IMR-90 (cell line): Measurements from ENCODE around the gene C2orf69. TPM values are rescaled to one million over a fixed set of nuclear protein-coding genes. Genes with fewer than 3 reads are reported as not detected.

Experiments
- ATAC-seq: fragments of 200-7000 bp; cut with Tn5 transposase; 2 replicates; pipeline ENCODE4 v1.9.1; 2020; ENCODE audit warnings: low read depth, mild to moderate bottlenecking, moderate library complexity
- BruUV-seq: library from RNA; stranded (reverse); fragments of 400-500 nt; replicated peaks from 2 replicates; lab custom pipeline; 2021; lab: Mats Ljungman, UMichigan
- CTCF ChIA-PET: fragments of 300-600 bp; formaldehyde crosslinking; extraction: SDS; loops from one replicate; lab custom pipeline; 2021; ENCODE audit warnings: antibody characterized with exemption; lab: Yijun Ruan, JAX
- POLR2A ChIA-PET: fragments of 300-600 bp; sonication (Branson Sonifier 250); formaldehyde crosslinking; loops from one replicate; lab custom pipeline; 2022; ENCODE audit warnings: antibody characterized with exemption; ENCODE audit not compliant: unreplicated experiment; lab: Charles Lee
- DNase-seq: peaks from one replicate; pipeline ENCODE4 v3.0.0; 2013
- H2AFZ ChIP-seq: replicated peaks from 2 replicates; pipeline ENCODE3; 2013; ENCODE audit warnings: low read length, mild to moderate bottlenecking; ENCODE audit not compliant: poor library complexity
- H2AK5ac ChIP-seq: 2 replicates; pipeline ENCODE4 v1.6.1; 2013; ENCODE audit warnings: low read depth, low read length, inconsistent platforms
- H2AK9ac ChIP-seq: replicated peaks from 2 replicates; pipeline ENCODE3; 2013; ENCODE audit warnings: mild to moderate bottlenecking, low read depth, low read length, moderate library complexity; ENCODE audit not compliant: poor library complexity
- H2BK120ac ChIP-seq: 2 replicates; pipeline ENCODE4 v1.6.1; 2013; ENCODE audit warnings: low read depth, low read length, inconsistent platforms
- H2BK15ac ChIP-seq: 3 replicates; pipeline ENCODE4 v1.6.1; 2013; ENCODE audit warnings: low read depth, low read length, inconsistent platforms
- H2BK20ac ChIP-seq: 2 replicates; pipeline ENCODE4 v1.6.1; 2013; ENCODE audit warnings: low read depth, mild to moderate bottlenecking, inconsistent platforms, low read length, moderate library complexity
- H2BK5ac ChIP-seq: 2 replicates; pipeline ENCODE4 v1.6.1; 2013; ENCODE audit warnings: mild to moderate bottlenecking, low read depth, low read length, inconsistent platforms; ENCODE audit not compliant: poor library complexity, severe bottlenecking
- H3K14ac ChIP-seq: replicated peaks from 2 replicates; pipeline ENCODE4 v1.6.1; 2013; ENCODE audit warnings: low read depth, low read length, inconsistent platforms
- H3K18ac ChIP-seq: 2 replicates; pipeline ENCODE4 v1.6.1; 2013; ENCODE audit warnings: low read depth, low read length, control low read depth
- H3K23ac ChIP-seq: 2 replicates; pipeline ENCODE4 v1.6.1; 2013; ENCODE audit warnings: low read depth, low read length, inconsistent platforms
- H3K27ac ChIP-seq: 2 replicates; pipeline ENCODE4 v1.5.1; 2013; ENCODE audit warnings: mild to moderate bottlenecking, control low read depth, low read length; ENCODE audit not compliant: insufficient read depth
- H3K27me3 ChIP-seq: 2 replicates; pipeline ENCODE4 v1.6.1; 2013; ENCODE audit warnings: low read length; ENCODE audit not compliant: control insufficient read depth, insufficient read depth
- H3K36me3 ChIP-seq: 2 replicates; pipeline ENCODE4 v1.6.1; 2013; ENCODE audit warnings: low read length, mixed read lengths; ENCODE audit not compliant: control insufficient read depth, insufficient read depth
- H3K4ac ChIP-seq: 2 replicates; pipeline ENCODE4 v1.6.1; 2013; ENCODE audit warnings: low read depth, low read length, inconsistent platforms
- H3K4me1 ChIP-seq: 2 replicates; pipeline ENCODE4 v1.6.1; 2013; ENCODE audit warnings: low read length, mixed read lengths; ENCODE audit not compliant: control insufficient read depth, insufficient read depth
- H3K4me2 ChIP-seq: 2 replicates; pipeline ENCODE4 v1.6.1; 2013; ENCODE audit warnings: low read depth, mild to moderate bottlenecking, control low read depth, low read length, moderate library complexity
- H3K4me3 ChIP-seq: 2 replicates; pipeline ENCODE4 v1.5.1; 2013; ENCODE audit warnings: low read depth, mild to moderate bottlenecking, control low read depth, low read length, moderate library complexity; ENCODE audit not compliant: insufficient read depth
- H3K56ac ChIP-seq: 2 replicates; pipeline ENCODE4 v1.6.1; 2013; ENCODE audit warnings: low read length, inconsistent platforms; ENCODE audit not compliant: insufficient read depth; ENCODE audit errors: extremely low read depth
- H3K79me1 ChIP-seq, 2 experiments: 2 replicates each; pipeline ENCODE4 v1.6.1; 2013; ENCODE audit warnings: low read length in 2 of 2, inconsistent platforms in 1 of 2, low read depth in 1 of 2
- H3K9ac ChIP-seq: 2 replicates; pipeline ENCODE4 v1.6.1; 2013; ENCODE audit warnings: low read depth, low read length, control low read depth
- H3K9me1 ChIP-seq: 2 replicates; pipeline ENCODE4 v1.6.1; 2013; ENCODE audit warnings: low read length, inconsistent platforms; ENCODE audit not compliant: insufficient read depth
- H3K9me3 ChIP-seq: 2 replicates; pipeline ENCODE4 v1.6.1; 2013; ENCODE audit warnings: low read length; ENCODE audit not compliant: control insufficient read depth, insufficient read depth
- H4K20me1 ChIP-seq: 2 replicates; pipeline ENCODE4 v1.6.1; 2013; ENCODE audit warnings: low read length, inconsistent platforms; ENCODE audit not compliant: insufficient read depth
- H4K5ac ChIP-seq: 2 replicates; pipeline ENCODE4 v1.6.1; 2013; ENCODE audit warnings: mild to moderate bottlenecking, low read depth, low read length, control low read depth
- H4K8ac ChIP-seq, 2 experiments: 2 replicates each; pipeline ENCODE4 v1.6.1; 2013; ENCODE audit warnings: low read depth in 2 of 2, low read length in 2 of 2, control low read depth in 1 of 2, inconsistent platforms in 1 of 2
- H4K91ac ChIP-seq: 2 replicates; pipeline ENCODE4 v1.6.1; 2013; ENCODE audit warnings: low read depth, low read length, inconsistent platforms; ENCODE audit not compliant: insufficient read depth
- BHLHE40 ChIP-seq: fragments of 150-350 bp; IDR thresholded peaks from 2 replicates; pipeline ENCODE4 v1.6.1; 2016; ENCODE audit warnings: mild to moderate bottlenecking, low read depth, low read length
- CEBPB ChIP-seq: IDR thresholded peaks from 2 replicates; pipeline ENCODE4 v1.6.1; 2012; ENCODE audit warnings: low read depth, low read length, improper control_type of control experiment
- CHD1 ChIP-seq: IDR thresholded peaks from 2 replicates; pipeline ENCODE4 v1.6.1; 2012; ENCODE audit warnings: low read depth, low read length, improper control_type of control experiment
- FOS ChIP-seq: fragments of 150-350 bp; IDR thresholded peaks from 2 replicates; pipeline ENCODE4 v1.6.1; 2016; ENCODE audit warnings: low read depth, low read length
- MAFK ChIP-seq: IDR thresholded peaks from 2 replicates; pipeline ENCODE4 v1.6.1; 2012; ENCODE audit warnings: low read depth, low read length, improper control_type of control experiment
- MAZ ChIP-seq: IDR thresholded peaks from 2 replicates; pipeline ENCODE4 v1.6.1; 2012; ENCODE audit warnings: low read depth, mild to moderate bottlenecking, low read length, improper control_type of control experiment, moderate library complexity, borderline replicate concordance
- MXI1 ChIP-seq: IDR thresholded peaks from 2 replicates; pipeline ENCODE4 v1.6.1; 2012; ENCODE audit warnings: low read depth, mild to moderate bottlenecking, low read length, moderate library complexity, borderline replicate concordance
- NFE2L2 ChIP-seq: fragments of 150-350 bp; IDR thresholded peaks from 2 replicates; pipeline ENCODE4 v1.6.1; 2016; ENCODE audit warnings: low read depth, mild to moderate bottlenecking, low read length
- POLR2A ChIP-seq: IDR thresholded peaks from 2 replicates; pipeline ENCODE4 v1.6.1; 2012; ENCODE audit warnings: mild to moderate bottlenecking, low read depth, low read length
- RAD21 ChIP-seq: IDR thresholded peaks from 2 replicates; pipeline ENCODE4 v1.6.1; 2012; ENCODE audit warnings: low read length, improper control_type of control experiment
- RCOR1 ChIP-seq: IDR thresholded peaks from 2 replicates; pipeline ENCODE4 v1.6.1; 2012; ENCODE audit warnings: mild to moderate bottlenecking, low read length, improper control_type of control experiment; ENCODE audit not compliant: insufficient replicate concordance
- RFX5 ChIP-seq: IDR thresholded peaks from 2 replicates; pipeline ENCODE4 v1.8.0; 2012; ENCODE audit warnings: low read depth, mild to moderate bottlenecking, low read length, moderate library complexity
- SMC3 ChIP-seq: fragments of 150-350 bp; IDR thresholded peaks from 2 replicates; pipeline ENCODE4 v1.6.1; 2016; ENCODE audit warnings: low read depth, mild to moderate bottlenecking, antibody characterized with exemption, low read length, moderate library complexity
- WGBS, 2 experiments: methylation state at CpG; one replicate each; pipeline versions ENCODE4 v1.1.5 to v1.1.7; 2013; ENCODE audit warnings: missing lambda C conversion rate in 2 of 2; ENCODE audit not compliant: insufficient read length in 1 of 2; ENCODE audit errors: extremely low coverage in 2 of 2; 5-methylcytosine and 5-hydroxymethylcytosine counted together
- dilution Hi-C: fragments of 300-500 bp; cut with HindIII; formaldehyde crosslinking; loops from one replicate; pipeline ENCODE4 v1.14.3; 2018; ENCODE audit warnings: low sequenced_read_pairs; ENCODE audit not compliant: unreplicated experiment
- in situ Hi-C: fragments of 300-500 bp; cut with MboI; formaldehyde crosslinking; loops from 3 replicates; pipeline ENCODE4 v1.14.3; 2019; ENCODE audit warnings: low sequenced_read_pairs, inconsistent platforms, mixed read lengths
- intact Hi-C: fragments of 100-400 bp; cut with micrococcal nuclease; formaldehyde crosslinking; loops from 2 replicates; pipeline ENCODE4 v1.10.0; 2022
- polyA plus RNA-seq, 3 experiments: library from polyadenylated mRNA; depleted of rRNA; stranded (reverse); fragments of >200 nt; gene quantifications; 2 replicates each; pipeline ENCODE4 v1.2.3, GENCODE V29; 2012; ENCODE audit warnings: low replicate concordance in 1 of 3
- total RNA-seq: library from RNA; depleted of rRNA; stranded (reverse); fragments of >200 nt; gene quantifications from 2 replicates; pipeline ENCODE4 v1.2.3, GENCODE V29; 2012
- TF ChIP-seq, protein P1 (sequence below): fragments of 150-350 bp; IDR thresholded peaks from 2 replicates; pipeline ENCODE4 v1.6.1; 2017; ENCODE audit warnings: mild to moderate bottlenecking, antibody characterized with exemption, low read length, low read depth
- TF ChIP-seq, protein P2 (sequence below): fragments of 150-350 bp; IDR thresholded peaks from 2 replicates; pipeline ENCODE4 v1.6.1; 2016; ENCODE audit warnings: low read depth, mild to moderate bottlenecking, low read length, moderate library complexity, borderline replicate concordance
- TF ChIP-seq, protein P3 (sequence below): conservative IDR thresholded peaks from 2 replicates; pipeline ENCODE4 v1.5.1; 2012; ENCODE audit warnings: mild to moderate bottlenecking, low read depth, low read length, improper control_type of control experiment

Gene C2orf69
- total and polyA plus RNA-seq, 2 of the 4 experiments (the other 2 are of a cell fraction), result 3.1 to 4.7 TPM

DNA sequence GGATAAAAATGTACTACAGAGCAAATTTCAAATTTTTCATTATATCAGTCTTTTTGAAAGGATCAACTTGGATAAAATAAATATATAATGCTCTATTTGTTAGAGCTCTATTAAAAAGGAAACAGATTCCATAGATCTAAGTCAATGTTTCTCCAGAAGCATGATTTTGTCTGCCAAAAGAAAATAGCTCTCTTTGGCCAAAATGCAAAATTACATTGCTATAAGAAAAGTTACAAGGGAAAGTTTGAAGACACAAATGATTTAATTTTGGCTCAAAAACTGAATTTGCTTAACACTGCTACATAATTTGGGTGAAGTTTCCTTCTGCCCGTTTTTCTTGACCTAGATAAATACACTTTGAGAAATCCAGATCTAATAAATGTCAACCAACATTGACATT is 15.7 kb downstream of the C2orf69 start:
- DNase-seq (no peak), ATAC-seq (no peak)
- H3K14ac ChIP-seq, result no peak overlapping the region
- dilution Hi-C loops (no loop called here), in situ Hi-C loops (no loop called here), intact Hi-C loops (no loop called here)
- no peaks in the 10 kb centered on the region for H3K9me3 ChIP-seq
- peaks cover 3% of the 10 kb centered on the region; the same call in 1 of the 2 replicates for H4K20me1 ChIP-seq
- H3K36me3 ChIP-seq, result peaks cover 6% of the 10 kb centered on the region
- no peak overlapping the region for H2AK9ac ChIP-seq
- peaks cover 7 to 32% of the 10 kb centered on the region in 2 experiments; a peak in 3 of 4 replicates for H3K79me1 ChIP-seq
- no peak overlapping the region for H4K91ac ChIP-seq
- H3K9ac ChIP-seq, result no peak overlapping the region
- H2BK5ac ChIP-seq, result no peak overlapping the region
- H2AK5ac ChIP-seq, result no peak overlapping the region
- no peak overlapping the region for H4K8ac ChIP-seq
- no peaks in the 10 kb centered on the region for H3K27me3 ChIP-seq
- no peak overlapping the region for H3K18ac ChIP-seq
- no peak overlapping the region for H4K5ac ChIP-seq
- no peak overlapping the region for H2AFZ ChIP-seq
- H2BK20ac ChIP-seq, result no peak overlapping the region
- H3K4me3 ChIP-seq, result no peak overlapping the region
- no CpG with 5 or more reads among the region's 1 CpG for WGBS, 2 experiments
- ChIA-PET POLR2A (no interaction called here), CTCF (interaction anchor here (0.7 kb wide), 1 partner anchor 40 kb away, joined by 3 read pairs; no protein-coding TSS in a partner anchor)
- H3K4me1 ChIP-seq, result 0 out of 2 replicates have a peak, but pooled peaks cover 4% of the 10 kb centered on the region
- no TSS peak for BruUV-seq
- H3K4ac ChIP-seq, result no peak overlapping the region
- no peak overlapping the region for H3K27ac ChIP-seq
- H2BK15ac ChIP-seq, result no peak overlapping the region
- TF ChIP-seq, protein P1, sequence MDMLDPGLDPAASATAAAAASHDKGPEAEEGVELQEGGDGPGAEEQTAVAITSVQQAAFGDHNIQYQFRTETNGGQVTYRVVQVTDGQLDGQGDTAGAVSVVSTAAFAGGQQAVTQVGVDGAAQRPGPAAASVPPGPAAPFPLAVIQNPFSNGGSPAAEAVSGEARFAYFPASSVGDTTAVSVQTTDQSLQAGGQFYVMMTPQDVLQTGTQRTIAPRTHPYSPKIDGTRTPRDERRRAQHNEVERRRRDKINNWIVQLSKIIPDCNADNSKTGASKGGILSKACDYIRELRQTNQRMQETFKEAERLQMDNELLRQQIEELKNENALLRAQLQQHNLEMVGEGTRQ, result no peak
- TF ChIP-seq CHD1 (no peak), POLR2A (no peak), SMC3 (no peak), FOS (no peak), RFX5 (no peak), NFE2L2 (no peak), RCOR1 (no peak), MXI1 (no peak), CEBPB (no peak), MAFK (no peak), BHLHE40 (no peak), MAZ (no peak), RAD21 (no peak)
- TF ChIP-seq, protein P2, sequence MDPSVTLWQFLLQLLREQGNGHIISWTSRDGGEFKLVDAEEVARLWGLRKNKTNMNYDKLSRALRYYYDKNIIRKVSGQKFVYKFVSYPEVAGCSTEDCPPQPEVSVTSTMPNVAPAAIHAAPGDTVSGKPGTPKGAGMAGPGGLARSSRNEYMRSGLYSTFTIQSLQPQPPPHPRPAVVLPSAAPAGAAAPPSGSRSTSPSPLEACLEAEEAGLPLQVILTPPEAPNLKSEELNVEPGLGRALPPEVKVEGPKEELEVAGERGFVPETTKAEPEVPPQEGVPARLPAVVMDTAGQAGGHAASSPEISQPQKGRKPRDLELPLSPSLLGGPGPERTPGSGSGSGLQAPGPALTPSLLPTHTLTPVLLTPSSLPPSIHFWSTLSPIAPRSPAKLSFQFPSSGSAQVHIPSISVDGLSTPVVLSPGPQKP, result no peak
- TF ChIP-seq, protein P3, sequence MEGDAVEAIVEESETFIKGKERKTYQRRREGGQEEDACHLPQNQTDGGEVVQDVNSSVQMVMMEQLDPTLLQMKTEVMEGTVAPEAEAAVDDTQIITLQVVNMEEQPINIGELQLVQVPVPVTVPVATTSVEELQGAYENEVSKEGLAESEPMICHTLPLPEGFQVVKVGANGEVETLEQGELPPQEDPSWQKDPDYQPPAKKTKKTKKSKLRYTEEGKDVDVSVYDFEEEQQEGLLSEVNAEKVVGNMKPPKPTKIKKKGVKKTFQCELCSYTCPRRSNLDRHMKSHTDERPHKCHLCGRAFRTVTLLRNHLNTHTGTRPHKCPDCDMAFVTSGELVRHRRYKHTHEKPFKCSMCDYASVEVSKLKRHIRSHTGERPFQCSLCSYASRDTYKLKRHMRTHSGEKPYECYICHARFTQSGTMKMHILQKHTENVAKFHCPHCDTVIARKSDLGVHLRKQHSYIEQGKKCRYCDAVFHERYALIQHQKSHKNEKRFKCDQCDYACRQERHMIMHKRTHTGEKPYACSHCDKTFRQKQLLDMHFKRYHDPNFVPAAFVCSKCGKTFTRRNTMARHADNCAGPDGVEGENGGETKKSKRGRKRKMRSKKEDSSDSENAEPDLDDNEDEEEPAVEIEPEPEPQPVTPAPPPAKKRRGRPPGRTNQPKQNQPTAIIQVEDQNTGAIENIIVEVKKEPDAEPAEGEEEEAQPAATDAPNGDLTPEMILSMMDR, result no peak
- peaks cover 9% of the 10 kb centered on the region; the same call in 1 of the 2 replicates for H3K9me1 ChIP-seq
- H3K23ac ChIP-seq, result no peak overlapping the region
- H3K4me2 ChIP-seq, result no peak overlapping the region
- no peak overlapping the region for H2BK120ac ChIP-seq
- H3K56ac ChIP-seq, result no peak overlapping the region
